Loucy (cell line): ENCODE results near the gene CD109.

Experiments
- H2AFZ ChIP-seq: fragments of 200-600 bp; sonication (generic); 2 replicates; pipeline ENCODE4 v1.6.0; 2016; ENCODE audit warnings: antibody characterized with exemption, mild to moderate bottlenecking, low read length, moderate library complexity
- H3F3A ChIP-seq: fragments of 200-600 bp; 2 replicates; pipeline ENCODE4 v1.6.0; 2016; ENCODE audit warnings: antibody characterized with exemption, low read depth, mild to moderate bottlenecking
- H3K27me3 ChIP-seq: fragments of 200-600 bp; sonication (generic); 2 replicates; pipeline ENCODE4 v1.6.1; 2014; ENCODE audit warnings: low read length, mild to moderate bottlenecking; ENCODE audit not compliant: insufficient read depth, poor library complexity, severe bottlenecking
- H3K36me3 ChIP-seq: fragments of 200-600 bp; sonication (generic); 2 replicates; pipeline ENCODE4 v1.6.1; 2016; ENCODE audit warnings: low read length; ENCODE audit not compliant: insufficient read depth
- H3K4me1 ChIP-seq: fragments of 200-600 bp; sonication (generic); 2 replicates; pipeline ENCODE4 v1.5.1; 2014; ENCODE audit warnings: low read length, mild to moderate bottlenecking; ENCODE audit not compliant: insufficient read depth, poor library complexity, severe bottlenecking
- H3K4me2 ChIP-seq: fragments of 200-600 bp; sonication (generic); 2 replicates; pipeline ENCODE4 v1.6.0; 2014; ENCODE audit warnings: antibody characterized with exemption, low read length, low read depth, mild to moderate bottlenecking; ENCODE audit not compliant: poor library complexity, severe bottlenecking
- H3K4me3 ChIP-seq: fragments of 200-600 bp; sonication (generic); 2 replicates; pipeline ENCODE4 v1.5.1; 2014; ENCODE audit warnings: low read length, mild to moderate bottlenecking, mixed read lengths; ENCODE audit not compliant: poor library complexity, severe bottlenecking
- H3K79me2 ChIP-seq: fragments of 200-600 bp; sonication (generic); 2 replicates; pipeline ENCODE4 v1.6.1; 2014; ENCODE audit warnings: low read length; ENCODE audit not compliant: insufficient read depth
- H3K9ac ChIP-seq: fragments of 200-600 bp; sonication (generic); 2 replicates; pipeline ENCODE4 v1.6.0; 2014; ENCODE audit warnings: mild to moderate bottlenecking, low read depth, low read length, moderate library complexity; ENCODE audit not compliant: poor library complexity, severe bottlenecking
- H3K9me2 ChIP-seq: fragments of 200-600 bp; sonication (generic); replicated peaks from 2 replicates; pipeline ENCODE4 v1.6.1; 2016; ENCODE audit warnings: low read depth, low read length, mixed read lengths
- H3K9me3 ChIP-seq: fragments of 200-600 bp; sonication (generic); 2 replicates; pipeline ENCODE4 v1.6.1; 2014; ENCODE audit warnings: mild to moderate bottlenecking, antibody characterized with exemption, low read length, low read depth; ENCODE audit not compliant: insufficient read depth
- H4K20me1 ChIP-seq: fragments of 200-600 bp; sonication (generic); 2 replicates; pipeline ENCODE4 v1.6.0; 2014; ENCODE audit warnings: antibody characterized with exemption, low read length, mild to moderate bottlenecking; ENCODE audit not compliant: insufficient read depth, poor library complexity, severe bottlenecking
- CTCF ChIP-seq: fragments of 200-600 bp; sonication (generic); conservative IDR thresholded peaks from 2 replicates; pipeline ENCODE4 v1.5.1; 2014; ENCODE audit warnings: mild to moderate bottlenecking, antibody characterized with exemption, low read length
- EZH2phosphoT487 ChIP-seq: fragments of 200-600 bp; IDR thresholded peaks from 2 replicates; pipeline ENCODE4 v1.6.1; 2018; ENCODE audit warnings: antibody characterized with exemption, mild to moderate bottlenecking, moderate library complexity, borderline replicate concordance

Gene CD109

GRCh38 chr6:73768558-73768957, 72.6 kb downstream of the CD109 start:
- Histone ChIP-seq H3K9ac (no peak overlapping the region), H3K4me1 (no peaks in the 10 kb centered on the region), H3F3A (no peaks in the 10 kb centered on the region), H3K27me3 (no peaks in the 10 kb centered on the region), H3K9me2 (no peaks in the 10 kb centered on the region), H4K20me1 (no peaks in the 10 kb centered on the region), H3K4me2 (no peak overlapping the region), H2AFZ (no peak overlapping the region), H3K9me3 (no peaks in the 10 kb centered on the region), H3K36me3 (peaks cover 53% of the 10 kb centered on the region; the same call in 1 of the 2 replicates), H3K79me2 (no peaks in the 10 kb centered on the region), H3K4me3 (no peak overlapping the region)
- TF ChIP-seq EZH2phosphoT487: no peak
- TF ChIP-seq CTCF: no peak

- Histone ChIP-seq H3K4me3 (no peak overlapping the region), H3K9me3 (no peaks in the 10 kb centered on the region), H3F3A (no peaks in the 10 kb centered on the region), H3K9ac (no peak overlapping the region), H2AFZ (no peak overlapping the region), H4K20me1 (no peaks in the 10 kb centered on the region), H3K4me1 (no peaks in the 10 kb centered on the region), H3K79me2 (no peaks in the 10 kb centered on the region), H3K4me2 (no peak overlapping the region), H3K9me2 (no peaks in the 10 kb centered on the region), H3K36me3 (peaks cover 46% of the 10 kb centered on the region; the same call in 1 of the 2 replicates), H3K27me3 (no peaks in the 10 kb centered on the region)
- no peak for TF ChIP-seq EZH2phosphoT487
- no peak for TF ChIP-seq CTCF
These were observed 74.0 kb downstream of the CD109 start for GRCh38 chr6:73769976-73770375.

GRCh38 chr6:73774311-73774774, 78.3 kb downstream of the CD109 start:
- no peaks in the 10 kb centered on the region for H3K9me3 ChIP-seq
- no peak overlapping the region for H3K4me2 ChIP-seq
- H3K4me1 ChIP-seq: no peaks in the 10 kb centered on the region
- H3K9ac ChIP-seq: no peak overlapping the region
- H3K9me2 ChIP-seq: no peaks in the 10 kb centered on the region
- no peaks in the 10 kb centered on the region for H4K20me1 ChIP-seq
- no peaks in the 10 kb centered on the region for H3K79me2 ChIP-seq
- H3K36me3 ChIP-seq: peaks cover 13% of the 10 kb centered on the region; the same call in 1 of the 2 replicates
- TF ChIP-seq CTCF: no peak
- H3F3A ChIP-seq: no peaks in the 10 kb centered on the region
- no peaks in the 10 kb centered on the region for H3K27me3 ChIP-seq
- H3K4me3 ChIP-seq: no peak overlapping the region
- no peak overlapping the region for H2AFZ ChIP-seq
